ENCODE data around the gene DGKH. TPM values are rescaled to one million over a fixed set of nuclear protein-coding genes. Genes with fewer than 3 reads are reported as not detected.

The DGKH gene, protein sequence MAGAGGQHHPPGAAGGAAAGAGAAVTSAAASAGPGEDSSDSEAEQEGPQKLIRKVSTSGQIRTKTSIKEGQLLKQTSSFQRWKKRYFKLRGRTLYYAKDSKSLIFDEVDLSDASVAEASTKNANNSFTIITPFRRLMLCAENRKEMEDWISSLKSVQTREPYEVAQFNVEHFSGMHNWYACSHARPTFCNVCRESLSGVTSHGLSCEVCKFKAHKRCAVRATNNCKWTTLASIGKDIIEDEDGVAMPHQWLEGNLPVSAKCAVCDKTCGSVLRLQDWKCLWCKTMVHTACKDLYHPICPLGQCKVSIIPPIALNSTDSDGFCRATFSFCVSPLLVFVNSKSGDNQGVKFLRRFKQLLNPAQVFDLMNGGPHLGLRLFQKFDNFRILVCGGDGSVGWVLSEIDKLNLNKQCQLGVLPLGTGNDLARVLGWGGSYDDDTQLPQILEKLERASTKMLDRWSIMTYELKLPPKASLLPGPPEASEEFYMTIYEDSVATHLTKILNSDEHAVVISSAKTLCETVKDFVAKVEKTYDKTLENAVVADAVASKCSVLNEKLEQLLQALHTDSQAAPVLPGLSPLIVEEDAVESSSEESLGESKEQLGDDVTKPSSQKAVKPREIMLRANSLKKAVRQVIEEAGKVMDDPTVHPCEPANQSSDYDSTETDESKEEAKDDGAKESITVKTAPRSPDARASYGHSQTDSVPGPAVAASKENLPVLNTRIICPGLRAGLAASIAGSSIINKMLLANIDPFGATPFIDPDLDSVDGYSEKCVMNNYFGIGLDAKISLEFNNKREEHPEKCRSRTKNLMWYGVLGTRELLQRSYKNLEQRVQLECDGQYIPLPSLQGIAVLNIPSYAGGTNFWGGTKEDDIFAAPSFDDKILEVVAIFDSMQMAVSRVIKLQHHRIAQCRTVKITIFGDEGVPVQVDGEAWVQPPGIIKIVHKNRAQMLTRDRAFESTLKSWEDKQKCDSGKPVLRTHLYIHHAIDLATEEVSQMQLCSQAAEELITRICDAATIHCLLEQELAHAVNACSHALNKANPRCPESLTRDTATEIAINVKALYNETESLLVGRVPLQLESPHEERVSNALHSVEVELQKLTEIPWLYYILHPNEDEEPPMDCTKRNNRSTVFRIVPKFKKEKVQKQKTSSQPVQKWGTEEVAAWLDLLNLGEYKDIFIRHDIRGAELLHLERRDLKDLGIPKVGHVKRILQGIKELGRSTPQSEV
- polyA plus RNA-seq (ENCODE audit: insufficient read length in 3 of 3) = 1 to 10 TPM; 4.7 to 6.2 (median 5.7) TPM

- DNase-seq (ENCODE audit: low read depth in 3 of 3, low spot score in 2 of 3) = no peak
These were observed at the start of gene DGKH for GRCh38 chr13:42048342-42048683. TSS of gene DGKH (plus strand) at chr13:42048648. CDS start at chr13:42048774, 126 bp downstream.

DNA sequence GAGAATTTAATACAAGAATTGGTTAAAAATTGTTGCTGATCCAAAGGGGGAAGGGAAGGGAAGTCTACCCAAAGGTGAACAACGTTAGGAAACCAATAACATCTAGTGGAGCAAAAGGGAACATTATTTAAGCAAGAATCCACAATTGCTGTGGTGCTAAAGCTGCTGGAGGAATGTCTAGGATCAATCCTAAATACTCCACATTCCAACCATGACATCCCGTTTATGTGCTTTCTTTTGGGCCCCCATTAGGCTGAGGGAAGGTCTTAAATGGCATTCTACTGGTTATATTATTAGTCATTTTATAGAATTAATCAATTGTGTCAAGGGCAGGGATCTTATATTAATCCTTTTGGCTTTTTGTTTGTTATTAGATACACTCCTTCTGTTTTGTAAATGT is 47.6 kb upstream of the DGKH start:
- DNase-seq (ENCODE audit: low read depth in 3 of 3, low spot score in 2 of 3) = no peak

- peak in 2 of 3 donors; percentile 7 to 10 for DNase-seq (ENCODE audit: low read depth in 3 of 3, low spot score in 2 of 3)
These were observed 46.9 kb upstream of the DGKH start for GRCh38 chr13:42001580-42001979.

DNA sequence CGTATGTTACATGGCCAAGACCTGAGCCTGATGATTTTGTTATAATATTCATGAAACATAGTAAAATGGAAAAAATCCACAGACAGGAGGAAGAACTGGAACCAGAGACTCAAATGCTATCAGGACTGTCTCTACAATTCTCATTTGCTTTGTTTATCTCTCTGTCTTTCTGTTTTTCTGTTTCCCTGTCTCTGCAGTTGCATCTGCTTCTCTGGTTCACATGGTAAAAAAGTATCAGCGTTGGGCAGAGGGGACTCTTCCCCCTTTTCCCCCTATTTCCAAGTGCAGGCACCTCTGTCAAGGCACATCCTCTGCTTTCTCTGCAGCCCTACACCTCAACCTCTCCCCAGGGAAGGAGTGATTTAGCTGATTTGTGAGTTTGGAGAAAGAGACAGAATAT is 46.4 kb upstream of the DGKH start:
- no peak for DNase-seq (ENCODE audit: low read depth in 3 of 3, low spot score in 2 of 3)

GRCh38 chr13:42007844-42008243 is 40.6 kb upstream of the DGKH start:
- DNase-seq (ENCODE audit: low read depth in 3 of 3, low spot score in 2 of 3) = no peak

- no peak for DNase-seq (ENCODE audit: low read depth in 3 of 3, low spot score in 2 of 3)
These were observed 39.4 kb upstream of the DGKH start for GRCh38 chr13:42009057-42009456.

DNA sequence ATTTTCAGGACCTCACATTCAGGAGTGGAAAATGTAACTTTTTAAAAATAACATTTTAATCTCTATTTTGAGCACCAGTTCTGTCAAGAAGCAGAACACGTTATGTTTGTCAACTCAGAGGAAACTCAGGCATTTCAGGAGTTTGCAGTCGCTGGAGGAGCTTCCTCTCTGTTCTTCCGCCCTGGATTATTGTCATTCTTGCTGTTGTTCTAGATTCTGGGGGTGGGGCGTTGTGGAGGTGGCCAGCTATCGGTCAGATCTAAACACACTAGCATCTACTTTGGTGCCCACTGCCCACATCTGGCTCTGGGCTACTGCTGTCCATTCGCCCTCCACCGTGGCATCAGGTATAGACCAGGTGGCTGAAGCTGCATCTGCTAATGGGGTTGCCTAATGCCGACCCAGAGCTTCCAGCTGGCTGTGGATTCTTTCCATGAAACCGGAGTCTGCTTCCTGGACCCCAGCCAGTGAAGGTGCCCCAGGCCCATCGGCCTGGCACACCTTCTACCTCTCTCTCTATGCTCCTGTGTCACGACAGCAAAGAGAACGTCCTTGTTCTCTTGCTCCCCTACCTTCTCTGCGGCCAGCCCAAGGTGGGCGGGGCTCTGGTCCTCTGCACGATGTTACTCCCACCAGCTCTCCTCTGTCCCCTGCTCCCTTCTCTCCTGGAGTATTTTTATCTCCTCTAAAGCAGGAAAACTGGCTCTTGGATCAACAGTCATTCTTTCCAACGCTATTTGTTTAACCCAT is 36.7 kb upstream of the DGKH start:
- DNase-seq (ENCODE audit: low read depth in 3 of 3, low spot score in 2 of 3) = no peak

GRCh38 chr13:42014119-42014518 is 34.3 kb upstream of the DGKH start:
- DNase-seq (ENCODE audit: low read depth in 3 of 3, low spot score in 2 of 3) = no peak

- DNase-seq (ENCODE audit: low read depth in 3 of 3, low spot score in 2 of 3) = no peak
These were observed 31.2 kb upstream of the DGKH start for GRCh38 chr13:42017264-42017663.

DNA sequence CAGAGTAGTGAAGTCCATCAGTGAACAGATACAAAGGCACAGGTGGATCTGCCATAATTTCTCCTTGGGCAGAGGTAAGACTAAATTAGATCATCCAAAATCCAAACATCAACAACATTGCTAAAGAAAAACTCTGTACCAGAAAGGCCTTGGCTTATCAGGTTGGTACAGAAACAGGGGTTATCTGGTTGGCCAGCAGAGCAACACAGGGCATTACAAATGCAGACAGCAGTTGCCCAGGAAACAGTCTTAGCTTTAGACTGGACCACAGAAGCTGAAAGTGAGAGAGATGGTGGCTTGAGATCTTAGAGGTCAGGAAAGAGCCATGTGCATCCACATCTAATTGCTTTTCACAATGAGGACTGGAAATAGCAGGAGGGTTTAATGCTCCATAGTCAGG is 26.6 kb upstream of the DGKH start:
- DNase-seq (ENCODE audit: low read depth in 3 of 3, low spot score in 2 of 3) = no peak

DNA sequence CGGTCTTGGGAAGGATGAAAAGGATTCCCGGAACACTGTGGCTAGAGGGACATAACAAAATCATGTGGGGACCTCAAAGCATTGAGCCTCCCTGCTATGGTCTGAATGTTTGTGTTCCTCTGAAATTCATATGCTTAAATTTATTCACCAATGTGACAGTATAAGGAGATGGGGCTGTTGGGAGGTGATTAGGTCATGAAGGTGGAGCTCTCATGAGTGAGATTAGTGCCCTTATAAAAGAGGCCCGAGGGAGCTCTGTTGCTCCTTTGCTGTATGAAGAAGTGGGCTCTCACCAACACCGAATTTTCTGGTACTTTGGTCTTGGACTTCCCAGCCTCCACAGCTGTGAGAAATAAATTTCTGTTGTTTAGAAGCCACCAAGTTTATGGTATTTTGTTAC is 26.1 kb upstream of the DGKH start:
- no peak for DNase-seq (ENCODE audit: low read depth in 3 of 3, low spot score in 2 of 3)

GRCh38 chr13:42022796-42023493 is 25.5 kb upstream of the DGKH start:
- no peak for DNase-seq (ENCODE audit: low read depth in 3 of 3, low spot score in 2 of 3)

DNA sequence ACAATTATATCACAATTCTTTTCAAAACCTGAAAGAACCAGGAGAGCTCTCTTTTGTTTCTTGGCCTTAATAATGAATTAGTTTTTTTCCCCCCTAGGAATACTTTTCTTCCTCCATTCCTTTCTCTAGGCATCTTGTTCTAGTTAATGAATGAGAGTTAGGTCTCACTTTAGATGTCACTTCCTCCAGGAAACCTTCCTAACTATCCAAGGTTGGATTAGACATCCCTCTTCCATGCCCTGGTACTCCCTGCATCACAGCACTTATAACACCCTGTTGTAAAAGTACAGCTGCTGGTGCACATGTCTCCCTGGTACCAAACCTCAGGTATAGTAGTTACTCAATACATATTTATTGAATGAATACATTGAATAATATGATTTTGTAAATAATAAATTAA is 21.2 kb upstream of the DGKH start:
- DNase-seq (ENCODE audit: low read depth in 3 of 3, low spot score in 2 of 3) = no peak

- no peak for DNase-seq (ENCODE audit: low read depth in 3 of 3, low spot score in 2 of 3)
These were observed 20.2 kb upstream of the DGKH start for GRCh38 chr13:42028113-42028799.

DNA sequence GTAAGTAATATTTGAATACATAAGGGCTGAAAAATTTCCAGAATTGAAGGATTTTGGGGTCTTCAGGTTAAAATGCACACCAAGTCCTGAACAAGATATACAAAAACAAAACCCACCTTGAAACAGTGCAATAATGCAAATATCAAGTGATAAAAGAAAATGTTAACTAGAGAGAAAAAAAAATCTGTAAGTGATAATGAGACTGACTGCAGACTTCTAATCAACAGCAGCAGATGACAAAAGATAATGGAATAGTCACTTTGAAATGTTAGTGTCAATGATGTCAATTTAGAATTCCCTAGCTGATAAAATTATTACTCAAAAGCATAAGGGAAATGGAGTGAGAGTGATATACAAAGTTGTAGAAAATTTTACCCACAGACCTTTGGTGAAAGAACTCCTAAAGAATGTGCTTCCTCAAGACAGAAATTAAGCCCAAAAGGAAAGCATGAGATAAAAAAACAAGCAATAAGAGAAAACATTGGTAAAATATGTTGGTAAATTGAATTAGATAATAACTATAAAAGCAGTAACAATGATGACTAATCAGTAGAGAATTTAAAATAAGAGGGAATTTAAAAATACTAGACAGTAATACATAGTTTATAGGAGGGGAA is 12.4 kb upstream of the DGKH start:
- DNase-seq (ENCODE audit: low read depth in 3 of 3, low spot score in 2 of 3) = no peak

DNA sequence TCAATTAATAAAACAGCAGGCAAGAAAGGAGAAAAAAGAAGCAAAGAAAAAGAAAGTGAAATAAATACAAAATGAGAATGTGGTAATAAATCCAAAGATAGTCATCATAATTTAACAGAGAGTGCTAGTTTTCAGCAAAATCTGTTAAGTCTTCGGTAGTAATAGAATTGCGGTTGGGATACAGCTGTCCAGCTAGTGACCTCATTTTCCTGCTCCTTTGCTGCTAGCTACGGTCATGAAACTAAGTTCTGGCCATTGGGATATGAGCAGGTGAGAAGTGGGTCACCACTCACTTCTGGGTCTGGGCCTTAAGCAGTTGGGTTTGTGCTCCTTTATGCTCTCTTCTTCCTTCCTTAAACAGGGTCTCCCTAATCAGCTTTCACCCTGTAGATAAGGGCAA is 11.7 kb upstream of the DGKH start:
- DNase-seq (ENCODE audit: low read depth in 3 of 3, low spot score in 2 of 3) = no peak

- no peak for DNase-seq (ENCODE audit: low read depth in 3 of 3, low spot score in 2 of 3)
These were observed 9.6 kb upstream of the DGKH start for GRCh38 chr13:42038661-42039456.

GRCh38 chr13:42039457-42039945 is 8.9 kb upstream of the DGKH start:
- DNase-seq (ENCODE audit: low read depth in 3 of 3, low spot score in 2 of 3) = no peak

Measured in right renal cortex interstitium (tissue), 3 donors.